Gastroesophageal sphincter (tissue), 4 donors: Measurements from ENCODE around the gene OBSCN. TPM values are rescaled to one million over a fixed set of nuclear protein-coding genes. Genes with fewer than 3 reads are reported as not detected.

Experiments
- ATAC-seq: fragments of 150-250 bp; one replicate; pipeline ENCODE4 v1.9.1; 2016; ENCODE audit warnings: mild to moderate bottlenecking, moderate library complexity
- H3K27ac ChIP-seq, 4 donors: fragments of 200-600 bp; sonication (generic) in 3 of 4; 1 replicate in 3 of 4; 2 replicates in 1 of 4; pipeline ENCODE4 v1.5.1; 2016 to 2019
- H3K27me3 ChIP-seq: fragments of 200-600 bp; sonication (generic); one replicate; pipeline ENCODE4 v1.5.1; 2019
- H3K36me3 ChIP-seq, 2 donors: fragments of 200-600 bp; sonication (generic); one replicate each; pipeline ENCODE4 v1.5.1; 2019; ENCODE audit warnings: control low read depth in 1 of 2
- H3K4me1 ChIP-seq, 3 donors: fragments of 200-600 bp; sonication (generic); 1 replicate in 2 of 3; 2 replicates in 1 of 3; pipeline ENCODE4 v1.5.1; 2016 to 2019; ENCODE audit warnings: control low read depth in 2 of 3
- H3K4me3 ChIP-seq, 2 donors: fragments of 200-600 bp; sonication (generic); one replicate each; pipeline ENCODE4 v1.5.1; 2019; ENCODE audit warnings: mild to moderate bottlenecking in 1 of 2, moderate library complexity in 1 of 2
- H3K9me3 ChIP-seq, 3 donors: fragments of 200-600 bp; sonication (generic); one replicate each; pipeline ENCODE4 v1.5.1; 2017 to 2019; ENCODE audit warnings: control low read depth in 2 of 3
- CTCF ChIP-seq, 4 experiments: fragments of 200-600 bp in 2 of 4; fragments of 450-650 bp in 2 of 4; sonication (generic) in 1 of 4; IDR thresholded peaks; one replicate each; pipeline ENCODE4 v1.5.1; 2017 to 2019; ENCODE audit warnings: antibody characterized with exemption in 4 of 4, mild to moderate bottlenecking in 2 of 4, moderate library complexity in 2 of 4
- EP300 ChIP-seq: sonication (generic); formaldehyde crosslinking; IDR thresholded peaks from one replicate; pipeline ENCODE4 v1.6.1; 2017; ENCODE audit warnings: antibody characterized with exemption, mild to moderate bottlenecking
- POLR2A ChIP-seq, 2 donors: fragments of 450-650 bp; IDR thresholded peaks; one replicate each; pipeline ENCODE4 v1.6.1; 2017; ENCODE audit warnings: antibody characterized with exemption in 2 of 2, mild to moderate bottlenecking in 2 of 2, moderate library complexity in 1 of 2
- POLR2AphosphoS5 ChIP-seq: sonication (generic); formaldehyde crosslinking; IDR thresholded peaks from one replicate; pipeline ENCODE4 v1.6.1; 2017; ENCODE audit warnings: antibody characterized with exemption
- WGBS, 2 donors: methylation state at CpG; one replicate each; pipeline ENCODE4 v1.1.5; 2018; ENCODE audit warnings: low coverage in 1 of 2; 5-methylcytosine and 5-hydroxymethylcytosine counted together
- total RNA-seq, 4 donors: library from RNA; depleted of rRNA; stranded (reverse); fragments of >200 nt; gene quantifications; one replicate each; pipeline ENCODE4 v1.1.0, GENCODE V29; 2016

The OBSCN gene
- total RNA-seq, 4 donors from 2014 or later, result 11.1 to 28.4 (median 20.9) TPM

- ATAC-seq, result peak; percentile 25
These were observed 28.8 kb upstream of the OBSCN start for GRCh38 chr1:228178737-228179684.

GRCh38 chr1:228180271-228180958, 27.4 kb upstream of the OBSCN start:
- no peak overlapping the region for H3K27ac ChIP-seq
- H3K27me3 ChIP-seq, result no peaks in the 10 kb centered on the region
- H3K9me3 ChIP-seq, result no peaks in the 10 kb centered on the region
- ATAC-seq, result no peak
- peaks cover 0 to 10% (median 0%) of the 10 kb centered on the region in 3 donors for H3K4me1 ChIP-seq
- no peak overlapping the region for H3K4me3 ChIP-seq
- peaks cover 0 to 17% of the 10 kb centered on the region in 2 donors for H3K36me3 ChIP-seq
- WGBS, 2 donors, result 73 to 83% methylated on average over 4 of the region's 4 CpGs
- TF ChIP-seq POLR2A (IDR thresholded peaks at IDR 0.05) (no peak), CTCF (IDR thresholded peaks at IDR 0.05) (peak in 1 of 4 experiments; percentile 17)

More at GRCh38 chr1:228178737-228179684, 28.8 kb upstream of the OBSCN start:
- peak overlapping the region in 2 of 4 donors; percentile 60 to 66 for H3K27ac ChIP-seq
- no peaks in the 10 kb centered on the region for H3K27me3 ChIP-seq
- H3K36me3 ChIP-seq, result peaks cover 0 to 27% of the 10 kb centered on the region in 2 donors
- 36 to 48% methylated on average over 5 to 8 of the region's 12 CpGs for WGBS, 2 donors
- H3K4me1 ChIP-seq, result peaks cover 0 to 10% (median 0%) of the 10 kb centered on the region in 3 donors
- H3K4me3 ChIP-seq, result no peak overlapping the region
- H3K9me3 ChIP-seq, result no peaks in the 10 kb centered on the region
- TF ChIP-seq POLR2A (IDR thresholded peaks at IDR 0.05) (no peak), POLR2AphosphoS5 (no peak), CTCF (IDR thresholded peaks at IDR 0.05) (no peak), EP300 (no peak)

- peaks cover 0 to 10% (median 0%) of the 10 kb centered on the region in 3 donors for H3K4me1 ChIP-seq
- TF ChIP-seq POLR2A (IDR thresholded peaks at IDR 0.05) (no peak), EP300 (no peak), CTCF (IDR thresholded peaks at IDR 0.05) (no peak), POLR2AphosphoS5 (no peak)
- peaks cover 0 to 14% of the 10 kb centered on the region in 2 donors for H3K36me3 ChIP-seq
- no peak overlapping the region for H3K4me3 ChIP-seq
- no peaks in the 10 kb centered on the region for H3K9me3 ChIP-seq
- H3K27ac ChIP-seq, result no peak overlapping the region
- no peak for ATAC-seq
- no peaks in the 10 kb centered on the region for H3K27me3 ChIP-seq
- 92% methylated on average over 7 of the region's 7 CpGs; no CpG with 5 or more reads in 1 of the 2 donors for WGBS, 2 donors
These were observed 26.7 kb upstream of the OBSCN start for GRCh38 chr1:228180959-228181644.

- Histone ChIP-seq H3K27me3 (no peaks in the 10 kb centered on the region), H3K9me3 (no peaks in the 10 kb centered on the region), H3K4me3 (no peak overlapping the region), H3K36me3 (peaks cover 0 to 11% of the 10 kb centered on the region in 2 donors), H3K4me1 (peaks cover 0 to 10% (median 0%) of the 10 kb centered on the region in 3 donors), H3K27ac (no peak overlapping the region)
- 82 to 93% methylated on average over 3 to 8 of the region's 9 CpGs for WGBS, 2 donors
- ATAC-seq, result no peak
- TF ChIP-seq EP300 (no peak), POLR2A (IDR thresholded peaks at IDR 0.05) (no peak), CTCF (IDR thresholded peaks at IDR 0.05) (no peak), POLR2AphosphoS5 (no peak)
These were observed 26.2 kb upstream of the OBSCN start for GRCh38 chr1:228181645-228182034.
